ENCODE results near the gene ALOX12.
"Not testable (repeated sequence)": the region's sequence is repeated elsewhere in the genome, so short reads cannot be mapped to it uniquely, and the experiment has no call there.

The ALOX12 gene

DNA sequence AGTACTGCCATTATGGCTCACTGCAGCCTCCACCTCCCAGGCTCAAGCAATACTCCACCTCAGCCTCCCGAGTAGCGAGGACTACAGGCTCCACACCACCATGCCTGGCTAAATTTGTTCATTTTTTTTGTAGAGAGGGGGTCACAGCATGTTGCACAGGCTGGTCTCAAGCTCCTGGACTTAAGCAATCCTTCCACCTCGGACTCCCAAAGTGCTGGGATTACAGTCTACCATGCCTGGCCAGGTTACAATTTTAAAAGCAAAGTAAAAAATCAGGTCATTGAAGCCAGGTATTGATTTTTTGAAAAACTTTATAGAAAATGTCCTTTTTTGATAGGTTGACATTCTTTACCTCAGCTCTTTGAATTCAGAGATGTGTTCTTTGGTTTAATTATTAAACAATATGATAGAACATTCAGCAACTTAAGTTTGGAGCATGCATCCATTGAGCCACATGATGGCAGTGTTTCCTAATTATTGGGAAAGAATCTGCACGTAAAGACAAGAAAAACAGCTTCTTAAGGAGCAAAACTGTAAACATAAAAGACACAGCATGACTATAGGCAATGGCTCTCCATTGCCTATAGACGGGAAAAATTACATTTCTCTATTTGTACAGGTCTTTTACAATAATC, 49.8 kb downstream of the ALOX12 start:
- DNase-seq (ENCODE audit: low spot score): no peak

GRCh38 chr17:7046127-7046724, 50.4 kb downstream of the ALOX12 start:
- no peak for DNase-seq (ENCODE audit: low spot score)

DNA sequence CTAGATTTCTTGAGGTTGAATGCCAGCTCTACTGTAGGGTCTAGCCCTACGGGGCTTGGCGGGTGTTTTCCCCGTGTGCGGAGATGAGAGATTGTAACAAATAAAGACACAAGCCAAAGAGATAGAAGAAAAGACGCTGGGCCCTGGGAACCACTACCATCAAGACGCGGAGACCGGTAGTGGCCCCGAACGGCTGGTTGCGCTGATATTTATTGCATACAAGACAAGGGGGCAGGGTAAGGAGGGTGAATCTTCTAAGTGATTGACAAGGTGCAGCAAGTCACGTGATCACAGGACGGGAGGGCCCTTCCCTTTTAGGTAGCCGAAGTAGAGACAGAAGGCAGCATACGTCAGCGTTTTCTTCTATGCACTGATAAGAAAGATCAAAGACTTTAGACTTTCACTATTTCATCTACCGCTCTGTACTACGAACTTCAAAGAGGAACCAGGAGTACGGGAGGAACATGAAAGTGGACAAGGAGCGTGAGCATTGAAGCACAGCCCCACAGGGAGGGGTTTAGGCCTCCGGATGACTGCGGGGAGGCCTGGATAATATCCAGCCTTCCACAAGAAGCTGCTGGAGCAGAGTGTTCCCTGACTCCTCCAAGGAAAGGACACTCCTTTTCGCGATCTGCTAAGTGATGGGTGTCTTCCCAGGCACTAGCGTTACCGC, 51.0 kb downstream of the ALOX12 start:
- DNase-seq (ENCODE audit: low spot score): not testable (repeated sequence)

DNA sequence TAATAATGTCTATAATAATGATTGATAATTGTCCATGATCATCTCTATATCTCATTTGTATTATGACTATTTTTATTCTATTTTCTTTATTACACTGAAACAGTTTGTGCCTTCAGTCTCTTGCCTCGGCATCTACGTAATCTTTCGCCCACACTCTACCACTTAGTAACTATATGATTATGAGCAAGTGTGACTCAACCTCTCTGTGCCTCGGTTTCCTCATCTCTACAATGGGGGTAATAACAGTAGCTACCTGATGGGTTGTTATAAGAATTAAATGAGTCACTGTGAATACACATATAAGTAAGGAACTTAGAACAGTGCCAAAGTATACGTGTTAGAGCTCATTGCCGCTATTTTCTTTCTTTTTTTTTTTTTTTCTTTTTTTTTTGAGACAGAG, 51.7 kb downstream of the ALOX12 start:
- no peak for DNase-seq (ENCODE audit: low spot score)

DNA sequence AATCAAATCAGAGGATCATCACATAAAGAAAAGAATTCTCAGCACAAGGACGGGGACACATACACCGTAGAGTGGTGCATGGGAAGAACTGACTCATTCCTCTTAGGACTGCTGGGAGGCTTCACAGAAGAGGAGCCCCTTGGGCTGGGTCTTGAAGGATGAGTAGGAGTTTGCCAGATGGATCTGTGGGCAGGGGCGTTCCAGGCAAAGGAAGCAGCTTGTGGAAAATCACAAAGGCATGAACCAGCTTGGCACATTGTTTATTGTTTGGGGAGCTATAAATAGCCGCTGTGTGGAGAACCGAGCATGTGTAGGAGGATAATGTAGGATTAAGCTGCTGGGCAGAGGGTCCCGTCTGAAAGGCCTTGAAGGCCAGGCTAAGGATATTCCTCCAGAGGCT, 53.1 kb downstream of the ALOX12 start:
- no peak for DNase-seq (ENCODE audit: low spot score)

DNA sequence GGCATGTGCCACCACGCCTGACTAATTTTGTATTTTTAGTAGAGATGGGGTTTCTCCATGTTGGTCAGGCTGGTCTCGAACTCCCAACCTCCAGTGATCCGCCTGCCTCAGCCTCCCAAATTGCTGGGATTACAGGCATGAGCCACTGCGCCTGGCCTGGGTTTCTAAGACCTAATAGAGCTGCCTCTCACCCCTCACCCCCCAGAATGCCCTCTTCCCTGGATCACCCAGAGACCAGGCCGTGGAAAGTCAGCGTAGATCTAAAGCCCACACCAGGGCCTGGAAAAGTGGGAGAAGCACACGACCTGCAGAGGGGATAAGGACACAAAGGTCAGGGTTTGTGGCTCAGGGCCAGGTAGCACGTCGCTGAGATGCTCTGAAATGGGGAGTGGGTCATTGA, 54.7 kb downstream of the ALOX12 start:
- not testable (repeated sequence) for DNase-seq (ENCODE audit: low spot score)

DNA sequence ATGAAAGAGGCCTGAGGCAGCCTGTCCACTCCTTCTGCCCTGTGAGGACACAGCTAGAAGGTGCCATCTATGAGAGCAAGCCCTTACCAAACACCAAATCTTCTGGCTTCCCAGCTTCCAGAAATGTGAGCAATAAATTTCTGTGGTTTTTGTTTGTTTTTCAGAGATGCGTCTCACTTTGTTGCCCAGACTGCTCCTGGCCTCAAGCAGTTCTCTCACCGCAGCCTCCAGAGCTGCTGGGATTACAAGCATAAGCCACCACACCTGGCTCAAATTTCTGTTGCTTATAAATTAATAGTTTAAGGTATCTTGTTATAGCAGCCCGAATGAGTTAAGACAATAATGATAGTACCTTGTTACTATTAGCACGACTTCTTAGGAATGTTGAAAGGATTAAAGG, 60.5 kb downstream of the ALOX12 start:
- no peak for DNase-seq (ENCODE audit: low spot score)

DNA sequence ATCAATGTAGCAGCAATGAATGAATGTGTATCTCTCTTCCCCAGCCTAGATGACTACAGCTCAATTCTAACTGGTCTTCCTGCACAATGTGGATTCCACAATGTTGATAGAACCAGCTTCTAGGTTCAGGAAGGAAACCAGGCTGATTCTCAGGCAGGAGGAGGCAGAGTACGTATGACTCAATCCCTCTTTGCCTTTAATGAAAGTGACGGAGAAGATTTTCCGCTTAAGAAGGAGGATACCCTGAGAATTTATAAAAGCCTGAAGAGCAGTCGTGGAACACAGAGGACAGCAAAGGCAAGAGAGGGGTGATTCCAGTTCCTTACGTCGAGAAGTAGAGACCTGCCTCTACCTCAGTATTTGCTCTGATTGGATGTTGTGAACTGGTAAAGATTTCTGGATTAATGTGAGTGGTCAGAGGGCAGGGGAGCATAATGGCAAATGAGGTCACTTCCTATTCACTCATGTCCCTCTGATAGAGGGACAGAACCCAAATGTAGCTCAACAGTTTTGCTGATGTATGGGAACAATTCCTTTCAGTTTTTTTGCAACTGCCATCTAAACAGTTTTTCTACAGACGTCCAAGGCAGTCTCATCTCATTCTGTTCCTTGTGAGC, 63.1 kb downstream of the ALOX12 start:
- no peak for DNase-seq (ENCODE audit: low spot score)

All from left forelimb (tissue), 1 donor.